C4-2B (cell line): ENCODE results near the gene NLGN1.

ENCODE experiments used
- CTCF ChIP-seq: fragments of 450-650 bp; conservative IDR thresholded peaks from 2 replicates; pipeline ENCODE4 v1.5.1; 2017; ENCODE audit warnings: mild to moderate bottlenecking
- ZFX ChIP-seq: fragments of 450-650 bp; IDR thresholded peaks from 2 replicates; pipeline ENCODE4 v1.6.1; 2017

GRCh38 chr3:173799060-173799816 lies 401.7 kb downstream of the NLGN1 start:
- TF ChIP-seq CTCF (no peak), ZFX (no peak)
